ENCODE results near the gene IFI27.

IFI27 gene

DNA sequence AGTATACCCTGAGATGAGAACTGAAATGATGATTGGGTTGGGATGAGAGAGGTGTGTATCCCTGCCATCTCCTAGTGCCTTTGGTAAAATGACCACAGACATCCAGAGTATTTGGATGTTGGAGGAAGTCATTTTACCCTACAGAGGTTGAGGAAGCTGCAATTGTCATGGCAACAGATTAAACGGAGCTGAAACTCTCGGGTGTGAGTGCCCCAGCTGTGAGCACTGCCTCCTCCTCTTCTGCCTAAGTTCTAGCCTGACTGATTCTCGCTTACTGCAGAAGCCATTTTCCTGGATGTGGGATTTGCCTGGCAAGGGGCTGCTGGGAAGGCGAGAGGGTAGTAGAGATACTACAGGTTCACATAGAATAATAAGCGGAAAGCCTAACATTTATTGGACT lies 53.3 kb downstream of the IFI27 start:
- Histone ChIP-seq H3K9me3 (ENCODE audit: insufficient read depth, low read depth, low read length) (no peaks in the 10 kb centered on the region), H3F3A (ENCODE audit: low read depth) (no peaks in the 10 kb centered on the region), H3K9ac (ENCODE audit: low read depth, low read length, poor library complexity, severe bottlenecking) (no peak overlapping the region), H3K36me3 (ENCODE audit: insufficient read depth, low read length) (no peaks in the 10 kb centered on the region), H3K79me2 (ENCODE audit: insufficient read depth, low read length) (no peaks in the 10 kb centered on the region), H3K9me2 (replicated peaks; ENCODE audit: low read depth, low read length) (no peaks in the 10 kb centered on the region), H4K20me1 (ENCODE audit: insufficient read depth, low read length, poor library complexity, severe bottlenecking) (no peaks in the 10 kb centered on the region), H3K4me2 (ENCODE audit: low read depth, low read length, poor library complexity, severe bottlenecking) (no peak overlapping the region), H2AFZ (ENCODE audit: low read length) (no peak overlapping the region), H3K27me3 (ENCODE audit: insufficient read depth, low read length, poor library complexity, severe bottlenecking) (no peaks in the 10 kb centered on the region), H3K4me1 (ENCODE audit: insufficient read depth, low read length, poor library complexity, severe bottlenecking) (peaks cover 4% of the 10 kb centered on the region), H3K4me3 (ENCODE audit: low read length, poor library complexity, severe bottlenecking) (no peak overlapping the region)
- TF ChIP-seq EZH2phosphoT487 (IDR thresholded peaks at IDR 0.05; ENCODE audit: borderline replicate concordance) (no peak), CTCF (conservative IDR thresholded peaks at IDR 0.05; ENCODE audit: low read length) (no peak)

DNA sequence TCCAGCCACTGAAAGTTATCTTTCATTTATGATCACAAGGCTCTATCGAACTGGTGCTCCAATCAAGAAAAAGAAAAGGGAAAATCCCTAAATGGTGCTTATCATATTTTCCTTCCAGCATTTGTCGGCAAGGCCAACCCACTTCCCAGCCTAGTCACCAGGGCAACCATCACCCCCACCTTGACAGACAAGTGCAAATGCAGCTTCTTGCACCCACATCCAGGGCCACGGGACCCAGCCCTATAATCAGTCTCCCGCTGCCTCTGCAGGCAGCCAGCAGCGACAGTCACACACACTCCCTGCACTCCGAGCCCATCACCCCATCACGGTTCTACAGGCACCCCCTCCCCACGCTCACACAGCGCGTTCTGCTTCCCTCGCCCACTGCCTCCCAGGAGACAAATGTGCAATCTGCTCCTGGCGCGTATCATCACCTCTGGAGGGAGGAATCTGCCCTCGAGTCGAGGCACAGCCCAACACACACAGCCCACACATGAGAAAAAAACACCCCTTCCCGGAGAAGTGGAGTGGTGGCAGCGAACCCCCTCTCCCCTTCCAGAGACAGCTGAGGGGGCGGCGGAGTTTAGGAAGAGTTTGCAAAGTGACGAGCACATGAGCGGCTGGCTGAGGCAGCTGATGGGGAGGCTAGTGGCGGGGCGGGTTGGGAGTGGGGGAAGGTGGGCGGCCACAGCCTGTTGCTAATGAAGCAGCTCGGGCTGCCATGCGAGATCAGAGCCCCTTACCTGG lies 54.3 kb downstream of the IFI27 start:
- Histone ChIP-seq H3K79me2 (ENCODE audit: insufficient read depth, low read length) (no peaks in the 10 kb centered on the region), H3K4me1 (ENCODE audit: insufficient read depth, low read length, poor library complexity, severe bottlenecking) (peaks cover 4% of the 10 kb centered on the region), H3K4me2 (ENCODE audit: low read depth, low read length, poor library complexity, severe bottlenecking) (no peak overlapping the region), H3K9me2 (replicated peaks; ENCODE audit: low read depth, low read length) (no peaks in the 10 kb centered on the region), H3K9ac (ENCODE audit: low read depth, low read length, poor library complexity, severe bottlenecking) (no peak overlapping the region), H2AFZ (ENCODE audit: low read length) (no peak overlapping the region), H3K27me3 (ENCODE audit: insufficient read depth, low read length, poor library complexity, severe bottlenecking) (no peaks in the 10 kb centered on the region), H3K36me3 (ENCODE audit: insufficient read depth, low read length) (no peaks in the 10 kb centered on the region), H4K20me1 (ENCODE audit: insufficient read depth, low read length, poor library complexity, severe bottlenecking) (no peaks in the 10 kb centered on the region), H3K9me3 (ENCODE audit: insufficient read depth, low read depth, low read length) (no peaks in the 10 kb centered on the region), H3F3A (ENCODE audit: low read depth) (no peaks in the 10 kb centered on the region), H3K4me3 (ENCODE audit: low read length, poor library complexity, severe bottlenecking) (no peak overlapping the region)
- no peak for TF ChIP-seq EZH2phosphoT487 (IDR thresholded peaks at IDR 0.05; ENCODE audit: borderline replicate concordance)
- no peak for TF ChIP-seq CTCF (conservative IDR thresholded peaks at IDR 0.05; ENCODE audit: low read length)

DNA sequence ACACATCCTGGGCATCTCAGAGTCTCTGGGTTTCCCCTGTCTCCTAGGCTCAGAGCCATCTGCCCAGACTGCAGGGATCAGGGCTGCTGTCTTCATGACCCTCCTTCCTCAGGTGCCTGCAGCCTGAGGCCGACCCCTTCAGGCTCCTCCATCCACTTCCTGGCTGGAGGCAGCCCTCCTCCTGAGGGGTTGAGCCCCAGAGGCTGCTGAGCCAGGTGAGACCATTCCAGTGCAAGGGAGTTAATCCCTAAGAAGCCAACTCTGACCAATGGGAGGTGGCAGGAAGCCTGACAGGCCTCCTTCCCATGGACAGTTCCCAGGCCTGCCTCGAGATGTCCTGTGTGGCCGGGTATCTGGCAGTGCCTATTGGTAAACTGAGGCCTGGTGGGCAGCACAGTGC lies 55.2 kb downstream of the IFI27 start:
- Histone ChIP-seq H3K4me2 (ENCODE audit: low read depth, low read length, poor library complexity, severe bottlenecking) (no peak overlapping the region), H3K36me3 (ENCODE audit: insufficient read depth, low read length) (no peaks in the 10 kb centered on the region), H3K9me2 (replicated peaks; ENCODE audit: low read depth, low read length) (no peaks in the 10 kb centered on the region), H3K4me3 (ENCODE audit: low read length, poor library complexity, severe bottlenecking) (no peak overlapping the region), H3K9ac (ENCODE audit: low read depth, low read length, poor library complexity, severe bottlenecking) (no peak overlapping the region), H3K9me3 (ENCODE audit: insufficient read depth, low read depth, low read length) (no peaks in the 10 kb centered on the region), H3F3A (ENCODE audit: low read depth) (no peaks in the 10 kb centered on the region), H2AFZ (ENCODE audit: low read length) (no peak overlapping the region), H3K79me2 (ENCODE audit: insufficient read depth, low read length) (no peaks in the 10 kb centered on the region), H4K20me1 (ENCODE audit: insufficient read depth, low read length, poor library complexity, severe bottlenecking) (no peaks in the 10 kb centered on the region), H3K27me3 (ENCODE audit: insufficient read depth, low read length, poor library complexity, severe bottlenecking) (no peaks in the 10 kb centered on the region), H3K4me1 (ENCODE audit: insufficient read depth, low read length, poor library complexity, severe bottlenecking) (peaks cover 4% of the 10 kb centered on the region)
- no peak for TF ChIP-seq CTCF (conservative IDR thresholded peaks at IDR 0.05; ENCODE audit: low read length)
